Measurements from ENCODE around the gene SLC25A34. TPM values are rescaled to one million over a fixed set of nuclear protein-coding genes. Genes with fewer than 3 reads are reported as not detected.

SLC25A34 gene
- total RNA-seq, 1 donor from 2014 or later = 0.73 TPM

- Mint-ChIP-seq H3K27ac (ENCODE audit: unreplicated experiment) (peak overlapping the region; percentile 47), H3K9me3 (ENCODE audit: unreplicated experiment) (peaks cover 4% of the 10 kb centered on the region), H3K4me3 (ENCODE audit: unreplicated experiment) (no peak overlapping the region), H3K27me3 (ENCODE audit: low read depth, unreplicated experiment) (peaks cover 14% of the 10 kb centered on the region), H3K36me3 (ENCODE audit: low read depth, unreplicated experiment) (no peaks in the 10 kb centered on the region), H3K4me1 (ENCODE audit: low read depth, unreplicated experiment) (peaks cover 5% of the 10 kb centered on the region)
- TF ChIP-seq, protein P1, sequence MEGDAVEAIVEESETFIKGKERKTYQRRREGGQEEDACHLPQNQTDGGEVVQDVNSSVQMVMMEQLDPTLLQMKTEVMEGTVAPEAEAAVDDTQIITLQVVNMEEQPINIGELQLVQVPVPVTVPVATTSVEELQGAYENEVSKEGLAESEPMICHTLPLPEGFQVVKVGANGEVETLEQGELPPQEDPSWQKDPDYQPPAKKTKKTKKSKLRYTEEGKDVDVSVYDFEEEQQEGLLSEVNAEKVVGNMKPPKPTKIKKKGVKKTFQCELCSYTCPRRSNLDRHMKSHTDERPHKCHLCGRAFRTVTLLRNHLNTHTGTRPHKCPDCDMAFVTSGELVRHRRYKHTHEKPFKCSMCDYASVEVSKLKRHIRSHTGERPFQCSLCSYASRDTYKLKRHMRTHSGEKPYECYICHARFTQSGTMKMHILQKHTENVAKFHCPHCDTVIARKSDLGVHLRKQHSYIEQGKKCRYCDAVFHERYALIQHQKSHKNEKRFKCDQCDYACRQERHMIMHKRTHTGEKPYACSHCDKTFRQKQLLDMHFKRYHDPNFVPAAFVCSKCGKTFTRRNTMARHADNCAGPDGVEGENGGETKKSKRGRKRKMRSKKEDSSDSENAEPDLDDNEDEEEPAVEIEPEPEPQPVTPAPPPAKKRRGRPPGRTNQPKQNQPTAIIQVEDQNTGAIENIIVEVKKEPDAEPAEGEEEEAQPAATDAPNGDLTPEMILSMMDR (IDR thresholded peaks at IDR 0.05; ENCODE audit: insufficient read depth, low read depth, low read length) = no peak
- TF ChIP-seq EZH2 (IDR thresholded peaks at IDR 0.05; ENCODE audit: insufficient read depth, low read length) = no peak
- H3K36me3 ChIP-seq (ENCODE audit: insufficient read depth, low read length) = no peaks in the 10 kb centered on the region
- DNase-seq (ENCODE audit: low read depth) = no peak
- H3K9me3 ChIP-seq (ENCODE audit: insufficient read depth, low read depth, low read length) = no peaks in the 10 kb centered on the region
- no peak for FAIRE-seq
- peaks cover 15% of the 10 kb centered on the region for H3K79me2 ChIP-seq (ENCODE audit: insufficient read depth, low read length)
- H3K4me2 ChIP-seq (ENCODE audit: low read length) = no peak overlapping the region
- peaks cover 12% of the 10 kb centered on the region for H3K4me1 ChIP-seq (ENCODE audit: insufficient read depth, low read length)
- no peak overlapping the region for H3K9ac ChIP-seq (ENCODE audit: low read length)
- no peak overlapping the region for H3K4me3 ChIP-seq (ENCODE audit: insufficient read depth, low read depth, low read length)
- H3K27me3 ChIP-seq (ENCODE audit: insufficient read depth, low read length) = no peaks in the 10 kb centered on the region
- H3K27ac ChIP-seq (ENCODE audit: low read depth, low read length) = no peak overlapping the region
- H2AFZ ChIP-seq (ENCODE audit: low read depth, low read length) = no peak overlapping the region
- H4K20me1 ChIP-seq (ENCODE audit: insufficient read depth, low read length) = no peaks in the 10 kb centered on the region
Observed at GRCh38 chr1:15755021-15755645, 19.1 kb downstream of the SLC25A34 start.

DNA sequence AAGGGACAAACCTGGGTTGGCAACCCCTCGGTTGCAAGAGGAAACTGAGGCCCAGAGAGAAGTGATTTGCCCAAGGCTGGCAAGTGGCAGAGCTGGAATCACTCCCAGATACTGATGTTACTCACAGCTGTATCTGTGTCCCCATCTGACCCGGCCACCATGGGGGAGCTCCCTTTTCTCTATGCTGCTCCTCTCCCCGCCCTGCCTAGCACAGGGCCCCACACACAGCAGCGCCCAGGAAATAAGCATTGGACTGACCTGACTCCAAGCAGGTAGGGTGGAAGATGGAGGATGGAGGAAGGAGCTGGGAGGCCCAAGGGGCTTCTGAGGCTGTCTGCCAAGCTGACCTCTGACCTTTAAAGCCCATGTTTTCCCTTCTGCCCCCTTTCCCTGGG lies 19.6 kb downstream of the SLC25A34 start:
- Mint-ChIP-seq H3K4me3 (ENCODE audit: unreplicated experiment) (no peak overlapping the region), H3K27ac (ENCODE audit: unreplicated experiment) (no peak overlapping the region)
- no peak overlapping the region for H3K9ac ChIP-seq (ENCODE audit: low read length)

More for the DNA sequence above, 19.6 kb downstream of the SLC25A34 start:
- H3K79me2 ChIP-seq (ENCODE audit: insufficient read depth, low read length) = peaks cover 20% of the 10 kb centered on the region
- no peaks in the 10 kb centered on the region for H3K9me3 ChIP-seq (ENCODE audit: insufficient read depth, low read depth, low read length)
- peaks cover 2% of the 10 kb centered on the region for H4K20me1 ChIP-seq (ENCODE audit: insufficient read depth, low read length)
- H3K4me3 ChIP-seq (ENCODE audit: insufficient read depth, low read depth, low read length) = no peak overlapping the region
- peaks cover 4% of the 10 kb centered on the region for H3K9me3 Mint-ChIP-seq (ENCODE audit: unreplicated experiment)
- H3K36me3 ChIP-seq (ENCODE audit: insufficient read depth, low read length) = no peaks in the 10 kb centered on the region
- H3K27me3 Mint-ChIP-seq (ENCODE audit: low read depth, unreplicated experiment) = peaks cover 14% of the 10 kb centered on the region
- DNase-seq (ENCODE audit: low read depth) (no peak), FAIRE-seq (no peak)
- peaks cover 1% of the 10 kb centered on the region for H3K36me3 Mint-ChIP-seq (ENCODE audit: low read depth, unreplicated experiment)
- no peak overlapping the region for H3K4me2 ChIP-seq (ENCODE audit: low read length)
- TF ChIP-seq, protein P1 (IDR thresholded peaks at IDR 0.05; ENCODE audit: insufficient read depth, low read depth, low read length) = no peak
- TF ChIP-seq EZH2 (IDR thresholded peaks at IDR 0.05; ENCODE audit: insufficient read depth, low read length) = no peak
- H3K27me3 ChIP-seq (ENCODE audit: insufficient read depth, low read length) = no peaks in the 10 kb centered on the region
- H2AFZ ChIP-seq (ENCODE audit: low read depth, low read length) = no peak overlapping the region
- no peak overlapping the region for H3K27ac ChIP-seq (ENCODE audit: low read depth, low read length)
- H3K4me1 Mint-ChIP-seq (ENCODE audit: low read depth, unreplicated experiment) = peaks cover 5% of the 10 kb centered on the region
- H3K4me1 ChIP-seq (ENCODE audit: insufficient read depth, low read length) = peaks cover 14% of the 10 kb centered on the region

Data from astrocyte (in vitro differentiated cells and primary cell).